B cell (primary cell): ENCODE results near the gene ABCA12. TPM values are rescaled to one million over a fixed set of nuclear protein-coding genes. Genes with fewer than 3 reads are reported as not detected.

ENCODE experiments used
- ATAC-seq: fragments of 200-7000 bp; cut with Tn5 transposase; one replicate; pipeline ENCODE4 v1.10.0; 2021; ENCODE audit warnings: low read depth, mild to moderate bottlenecking, moderate number of reproducible peaks, moderate library complexity
- CTCF ChIA-PET: fragments of 350-600 bp; sonication (Branson Sonifier 250); formaldehyde crosslinking; loops from one replicate; lab custom pipeline; 2021; ENCODE audit warnings: antibody characterized with exemption, inconsistent platforms; lab: Charles Lee
- POLR2A ChIA-PET: fragments of 350-600 bp; sonication (Branson Sonifier 250); formaldehyde crosslinking; loops from one replicate; lab custom pipeline; 2021; ENCODE audit warnings: antibody characterized with exemption; lab: Charles Lee
- DNase-seq: peaks from one replicate; pipeline ENCODE4 v3.0.0; 2013
- H2AFZ ChIP-seq: 2 replicates; pipeline ENCODE4 v1.6.1; 2012; ENCODE audit warnings: mild to moderate bottlenecking, low read depth, low read length; ENCODE audit not compliant: insufficient read depth, poor library complexity, severe bottlenecking
- H3K27ac ChIP-seq, 2 donors: 1 replicate in 1 of 2; 2 replicates in 1 of 2; pipeline ENCODE4 v1.5.1; 2012 to 2013; ENCODE audit warnings: low read length in 2 of 2, mild to moderate bottlenecking in 2 of 2, moderate library complexity in 1 of 2
- H3K27me3 ChIP-seq, 4 experiments: fragments of 200-600 bp in 1 of 4; sonication (generic) in 1 of 4; replicated peaks in 1 of 4; 1 replicate in 2 of 4; 2 replicates in 2 of 4; pipeline versions ENCODE4 v1.6.1 to v1.7.0; 2013 to 2016; ENCODE audit warnings: low read length in 3 of 4, mild to moderate bottlenecking in 2 of 4, mixed read lengths in 1 of 4, moderate library complexity in 1 of 4; ENCODE audit not compliant: insufficient read depth in 4 of 4, control insufficient read depth in 3 of 4; ENCODE audit errors: control extremely low read depth in 1 of 4
- H3K36me3 ChIP-seq, 2 experiments: replicated peaks in 1 of 2; 1 replicate in 1 of 2; 2 replicates in 1 of 2; pipeline versions ENCODE4 v1.6.1 to v1.7.1; 2013; ENCODE audit warnings: low read length in 1 of 2; ENCODE audit not compliant: insufficient read depth in 2 of 2, control insufficient read depth in 1 of 2; ENCODE audit errors: control extremely low read depth in 1 of 2, extremely low read depth in 1 of 2
- H3K4me1 ChIP-seq, 2 donors: fragments of 200-600 bp in 1 of 2; sonication (generic) in 1 of 2; 1 replicate in 1 of 2; 2 replicates in 1 of 2; pipeline versions ENCODE4 v1.5.1 to v1.6.1; 2013 to 2017; ENCODE audit warnings: low read length in 2 of 2; ENCODE audit not compliant: control insufficient read depth in 2 of 2, insufficient read depth in 2 of 2
- H3K4me2 ChIP-seq: replicated peaks from 2 replicates; pipeline ENCODE3; 2012; ENCODE audit warnings: mild to moderate bottlenecking, low read depth, low read length; ENCODE audit not compliant: poor library complexity, severe bottlenecking
- H3K4me3 ChIP-seq, 5 experiments: fragments of 200-600 bp in 1 of 5; sonication (generic) in 1 of 5; 1 replicate in 3 of 5; 2 replicates in 2 of 5; pipeline versions ENCODE4 v1.5.1 to v1.7.0; 2011 to 2016; ENCODE audit warnings: low read length in 4 of 5, mild to moderate bottlenecking in 4 of 5, low read depth in 2 of 5, control low read depth in 1 of 5, moderate library complexity in 1 of 5; ENCODE audit not compliant: insufficient read depth in 1 of 5; ENCODE audit errors: control extremely low read depth in 1 of 5, extremely low read depth in 1 of 5
- H3K79me2 ChIP-seq: fragments of 200-600 bp; sonication (generic); one replicate; pipeline ENCODE4 v1.6.0; 2016; ENCODE audit warnings: low read length; ENCODE audit not compliant: control insufficient read depth, insufficient read depth
- H3K9ac ChIP-seq: fragments of 200-600 bp; sonication (generic); 2 replicates; pipeline ENCODE4 v1.6.1; 2017; ENCODE audit warnings: mild to moderate bottlenecking, low read length, moderate library complexity
- H3K9me3 ChIP-seq, 3 donors: one replicate each; pipeline versions ENCODE4 v1.6.1 to v1.7.1; 2013; ENCODE audit warnings: low read length in 2 of 3; ENCODE audit not compliant: control insufficient read depth in 2 of 3, insufficient read depth in 1 of 3; ENCODE audit errors: control extremely low read depth in 1 of 3
- H4K20me1 ChIP-seq: 2 replicates; pipeline ENCODE4 v1.6.0; 2012; ENCODE audit warnings: mild to moderate bottlenecking, low read length; ENCODE audit not compliant: insufficient read depth, control insufficient read depth, poor library complexity, severe bottlenecking
- H3K27ac Mint-ChIP-seq: one replicate; pipeline ENCODE4 v1.8.0; 2021; ENCODE audit warnings: mixed read lengths
- H3K27me3 Mint-ChIP-seq: one replicate; pipeline ENCODE4 v1.8.0; 2021; ENCODE audit warnings: mixed read lengths
- H3K4me1 Mint-ChIP-seq: one replicate; pipeline ENCODE4 v1.8.0; 2021; ENCODE audit warnings: mixed read lengths
- H3K4me3 Mint-ChIP-seq: one replicate; pipeline ENCODE4 v1.8.0; 2021; ENCODE audit warnings: mixed read lengths
- H3K9me3 Mint-ChIP-seq: one replicate; pipeline ENCODE4 v1.8.0; 2022; ENCODE audit warnings: mixed read lengths; ENCODE audit not compliant: insufficient read depth
- CTCF ChIP-seq: fragments of 200-600 bp; IDR thresholded peaks from one replicate; pipeline ENCODE4 v1.8.0; 2022; ENCODE audit warnings: antibody characterized with exemption, mild to moderate bottlenecking
- EZH2 ChIP-seq: IDR thresholded peaks from 2 replicates; pipeline ENCODE4 v1.6.1; 2012; ENCODE audit warnings: borderline replicate concordance, low read depth, mild to moderate bottlenecking, moderate library complexity, low read length; ENCODE audit not compliant: insufficient read depth, poor library complexity, severe bottlenecking
- WGBS: methylation state at CpG from one replicate; pipeline ENCODE4 v1.1.5; 2013; ENCODE audit warnings: missing lambda C conversion rate; ENCODE audit not compliant: insufficient coverage; 5-methylcytosine and 5-hydroxymethylcytosine counted together
- intact Hi-C: fragments of 100-400 bp; cut with micrococcal nuclease; formaldehyde crosslinking; loops from one replicate; pipeline ENCODE4 v1.10.0; 2022
- polyA plus RNA-seq: library from polyadenylated mRNA; depleted of rRNA; stranded (reverse); fragments of >200 nt; gene quantifications from 2 replicates; pipeline ENCODE4 v1.2.3, GENCODE V29; 2012
- total RNA-seq, 2 donors: library from RNA; stranded (reverse); fragments of 120-200 nt in 1 of 2; gene quantifications; 1 replicate in 1 of 2; 2 replicates in 1 of 2; pipeline versions ENCODE4 v1.2.3 to v1.2.4, GENCODE V29; 2013 to 2022

Gene ABCA12
- total and polyA plus RNA-seq, 2 donors (not counting 1 experiment from before 2014, with no cell fraction given): not detected

- intact Hi-C loops: no loop called here
- DNase-seq: no peak
- Mint-ChIP-seq H3K9me3 (no peaks in the 10 kb centered on the region), H3K27ac (no peak overlapping the region), H3K4me3 (no peak overlapping the region), H3K27me3 (no peaks in the 10 kb centered on the region), H3K4me1 (no peaks in the 10 kb centered on the region)
- Histone ChIP-seq H3K27me3 (no peaks in the 10 kb centered on the region), H3K9me3 (no peaks in the 10 kb centered on the region), H3K36me3 (no peaks in the 10 kb centered on the region), H3K4me3 (no peak overlapping the region), H4K20me1 (no peaks in the 10 kb centered on the region), H3K4me1 (no peaks in the 10 kb centered on the region), H2AFZ (no peak overlapping the region), H3K9ac (no peak overlapping the region), H3K4me2 (no peak overlapping the region), H3K79me2 (no peaks in the 10 kb centered on the region), H3K27ac (no peak overlapping the region)
- CTCF ChIA-PET: interaction anchor here (0.7 kb wide), 1 partner anchor 8 kb away, joined by 4 read pairs; no protein-coding TSS in a partner anchor
- POLR2A ChIA-PET: no interaction called here
- WGBS: no CpG with 5 or more reads among the region's 2 CpGs
- ATAC-seq: no peak
- no peak for TF ChIP-seq EZH2
- TF ChIP-seq CTCF: no peak
Observed at GRCh38 chr2:215156453-215156852, 18.0 kb upstream of the ABCA12 start.

GRCh38 chr2:215149894-215150293 is 11.5 kb upstream of the ABCA12 start:
- TF ChIP-seq CTCF (no peak), EZH2 (no peak)
- Histone ChIP-seq H3K4me3 (no peak overlapping the region), H3K27ac (no peak overlapping the region), H2AFZ (no peak overlapping the region), H3K79me2 (no peaks in the 10 kb centered on the region), H4K20me1 (no peaks in the 10 kb centered on the region), H3K27me3 (no peaks in the 10 kb centered on the region), H3K36me3 (no peaks in the 10 kb centered on the region), H3K9me3 (no peaks in the 10 kb centered on the region), H3K4me1 (no peaks in the 10 kb centered on the region), H3K4me2 (no peak overlapping the region), H3K9ac (no peak overlapping the region)
- Mint-ChIP-seq H3K27ac (no peak overlapping the region), H3K4me1 (no peaks in the 10 kb centered on the region), H3K27me3 (no peaks in the 10 kb centered on the region), H3K4me3 (no peak overlapping the region), H3K9me3 (no peaks in the 10 kb centered on the region)
- ATAC-seq (no peak), DNase-seq (no peak)
- CTCF ChIA-PET: no interaction called here
- WGBS: no CpG with 5 or more reads among the region's 1 CpG
- intact Hi-C loops: no loop called here
- POLR2A ChIA-PET: no interaction called here
